HG03342 (cell line): ENCODE results near the gene FXYD6.

Experiments
- ATAC-seq: cut with Tn5 transposase; IDR thresholded peaks from one replicate; pipeline ENCODE4 v1.9.1; 2021; ENCODE audit warnings: mild to moderate bottlenecking, moderate library complexity; ENCODE audit not compliant: unreplicated experiment

The FXYD6 gene

DNA sequence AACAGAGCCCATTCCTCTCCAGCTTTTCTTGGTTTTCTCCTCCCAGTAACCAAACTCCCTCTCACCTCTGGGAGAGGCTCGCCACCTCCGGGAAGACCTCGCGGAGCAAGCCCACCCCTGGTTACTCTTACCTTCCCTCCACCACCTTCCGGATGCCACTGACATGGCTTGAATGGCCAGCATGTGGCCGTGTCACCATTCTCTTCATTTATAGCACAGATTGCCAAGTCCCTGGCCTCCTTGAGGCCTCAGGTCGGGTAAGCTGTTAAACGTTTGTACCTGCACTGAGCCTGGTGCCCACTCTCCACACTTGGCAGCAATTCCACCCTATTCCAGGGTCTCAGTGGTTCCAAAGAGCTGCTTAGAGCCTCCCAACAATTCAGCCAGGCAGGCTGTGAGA lies 43.9 kb downstream of the FXYD6 start:
- ATAC-seq = no peak

DNA sequence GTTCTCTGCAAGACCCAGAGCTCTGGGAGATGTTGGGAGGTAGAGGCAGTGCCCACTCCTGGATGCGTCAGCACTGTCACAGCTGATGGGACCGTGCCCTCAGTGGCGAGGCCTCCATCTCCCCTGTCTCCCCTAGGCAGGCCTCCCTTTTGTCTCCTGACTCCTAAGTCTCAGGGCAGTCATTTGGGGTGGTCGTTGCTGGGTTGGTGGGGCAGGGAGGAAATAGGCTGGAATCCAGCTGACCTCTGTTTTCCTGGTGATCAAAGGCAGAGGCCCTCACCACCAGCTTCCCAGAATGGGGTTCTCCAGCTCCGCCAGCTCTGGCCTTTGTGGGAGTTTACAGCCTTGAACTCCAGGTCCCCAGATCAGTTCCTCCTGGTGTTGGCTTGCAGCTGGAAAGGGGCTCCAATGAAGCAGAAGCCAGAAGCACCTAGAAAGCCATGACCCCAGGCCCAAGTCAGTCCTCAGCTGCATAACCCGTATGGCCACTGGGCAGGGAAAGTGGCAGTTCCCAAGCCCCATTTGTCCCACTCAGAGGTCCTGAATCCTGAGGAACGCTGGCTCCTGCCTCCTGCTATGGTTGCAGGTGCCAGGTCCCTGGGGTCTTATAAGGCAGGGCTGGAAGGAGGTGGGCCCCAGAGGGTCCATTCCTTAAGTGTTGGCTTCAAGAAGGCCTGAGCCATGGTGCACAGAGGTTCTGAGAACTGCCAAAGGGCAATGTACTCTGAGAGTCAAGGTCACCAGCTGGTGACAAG lies 44.6 kb downstream of the FXYD6 start:
- ATAC-seq = no peak

DNA sequence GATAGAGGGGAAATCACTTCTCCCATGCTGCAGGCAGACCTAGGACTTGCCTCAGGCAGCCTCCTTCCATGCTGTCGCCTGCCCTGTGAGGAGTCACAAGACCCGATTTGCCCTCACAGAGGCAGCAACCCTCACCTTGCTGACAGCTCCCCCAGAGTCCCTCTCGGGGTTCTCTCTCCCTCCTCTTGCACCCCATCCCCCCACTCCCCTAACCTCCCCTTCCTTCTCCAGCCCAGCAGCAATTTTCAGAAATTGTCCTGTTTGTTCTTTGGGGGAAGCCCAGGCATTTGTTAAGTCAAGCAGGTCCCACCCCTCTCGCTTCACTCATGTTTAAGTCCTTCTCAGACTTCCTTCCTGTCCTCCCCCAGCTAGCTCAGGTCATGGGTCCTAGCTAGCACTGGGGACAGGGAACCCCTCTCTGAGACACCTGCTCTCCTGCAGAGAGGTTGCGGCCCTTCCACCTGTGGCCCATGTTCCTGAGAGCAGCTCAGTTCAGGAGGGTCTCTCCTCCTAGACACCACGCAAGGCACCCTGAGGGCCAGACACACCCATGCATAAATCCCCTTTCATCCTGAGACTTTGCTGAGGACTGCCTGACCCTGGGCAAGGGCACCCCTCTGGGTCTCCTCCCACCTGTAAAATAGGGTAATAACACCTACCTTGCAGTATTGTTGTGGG lies 45.6 kb downstream of the FXYD6 start:
- no peak for ATAC-seq

DNA sequence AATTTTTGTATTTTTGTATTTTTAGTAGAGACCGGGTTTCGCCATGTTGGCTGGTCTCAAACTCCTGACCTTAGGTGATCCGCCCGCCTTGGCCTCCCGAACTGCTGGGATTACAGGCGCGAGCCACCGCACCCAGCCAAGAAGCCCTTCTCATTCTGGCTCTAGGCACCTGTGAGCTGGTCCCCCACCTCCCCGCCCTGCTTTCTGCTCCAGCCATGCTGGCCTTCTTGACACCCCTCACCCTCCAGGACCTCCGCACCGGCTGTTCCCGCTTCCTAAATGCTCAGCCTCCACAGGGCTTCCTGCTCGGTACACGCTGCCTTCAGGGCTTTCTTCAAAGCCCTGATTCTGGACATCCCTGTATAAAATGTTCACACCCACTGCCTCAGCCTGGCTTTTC lies 46.4 kb downstream of the FXYD6 start:
- ATAC-seq = no peak

DNA sequence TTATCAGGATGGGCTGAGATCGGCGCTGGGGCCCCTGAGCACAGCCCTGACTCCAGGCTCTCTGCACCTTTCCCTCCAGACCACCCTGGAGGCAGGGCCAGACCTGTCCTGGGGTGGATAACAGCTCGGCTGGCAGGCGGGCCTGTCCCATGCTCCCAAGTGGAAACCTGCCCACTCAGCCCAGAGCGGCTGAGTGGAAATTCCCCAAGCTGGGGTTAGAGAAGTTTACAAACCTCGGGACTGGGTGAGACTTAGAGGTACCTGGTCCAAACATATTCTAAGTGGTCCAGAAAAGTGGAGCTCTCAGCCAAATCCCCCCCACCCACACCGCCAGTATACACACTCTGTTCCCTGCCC lies 47.1 kb downstream of the FXYD6 start:
- ATAC-seq = no peak

DNA sequence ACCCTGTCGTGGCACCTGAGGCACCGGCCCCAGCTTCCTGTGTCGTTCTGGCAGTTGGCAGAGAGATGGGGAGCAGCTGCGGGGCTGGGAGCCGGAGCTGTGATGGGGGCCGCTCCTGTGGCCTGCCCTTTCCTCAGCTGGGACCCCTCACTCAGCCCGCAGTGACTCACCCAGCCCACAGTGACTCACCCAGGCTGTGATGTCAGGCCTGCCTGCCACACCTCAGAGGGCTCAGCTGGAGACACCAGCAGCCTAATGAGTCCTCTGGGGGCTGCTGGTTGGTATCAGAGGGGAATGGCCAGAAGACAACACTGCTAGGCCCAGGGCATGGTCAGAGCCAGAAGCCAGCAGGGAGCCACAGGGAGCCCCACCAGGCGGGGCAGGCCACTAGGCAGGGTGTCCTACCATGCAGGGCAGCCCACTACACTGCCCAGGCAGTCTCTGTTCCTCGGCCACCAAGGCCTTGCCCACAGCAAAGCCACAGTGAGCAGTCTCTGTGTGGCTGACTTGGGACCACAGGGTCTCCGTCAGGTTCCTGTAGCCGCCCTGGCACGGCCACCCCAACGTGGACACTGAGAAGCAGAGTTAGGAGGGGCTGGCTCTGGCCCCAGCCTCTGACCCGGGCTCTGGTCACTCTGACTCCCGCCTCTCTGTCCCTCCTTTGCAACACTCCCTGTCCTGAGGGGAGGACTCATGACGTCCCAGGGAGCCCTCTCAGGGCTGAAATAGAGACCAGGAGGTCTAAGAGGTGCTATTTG lies 47.7 kb downstream of the FXYD6 start:
- ATAC-seq = peak; percentile 71

DNA sequence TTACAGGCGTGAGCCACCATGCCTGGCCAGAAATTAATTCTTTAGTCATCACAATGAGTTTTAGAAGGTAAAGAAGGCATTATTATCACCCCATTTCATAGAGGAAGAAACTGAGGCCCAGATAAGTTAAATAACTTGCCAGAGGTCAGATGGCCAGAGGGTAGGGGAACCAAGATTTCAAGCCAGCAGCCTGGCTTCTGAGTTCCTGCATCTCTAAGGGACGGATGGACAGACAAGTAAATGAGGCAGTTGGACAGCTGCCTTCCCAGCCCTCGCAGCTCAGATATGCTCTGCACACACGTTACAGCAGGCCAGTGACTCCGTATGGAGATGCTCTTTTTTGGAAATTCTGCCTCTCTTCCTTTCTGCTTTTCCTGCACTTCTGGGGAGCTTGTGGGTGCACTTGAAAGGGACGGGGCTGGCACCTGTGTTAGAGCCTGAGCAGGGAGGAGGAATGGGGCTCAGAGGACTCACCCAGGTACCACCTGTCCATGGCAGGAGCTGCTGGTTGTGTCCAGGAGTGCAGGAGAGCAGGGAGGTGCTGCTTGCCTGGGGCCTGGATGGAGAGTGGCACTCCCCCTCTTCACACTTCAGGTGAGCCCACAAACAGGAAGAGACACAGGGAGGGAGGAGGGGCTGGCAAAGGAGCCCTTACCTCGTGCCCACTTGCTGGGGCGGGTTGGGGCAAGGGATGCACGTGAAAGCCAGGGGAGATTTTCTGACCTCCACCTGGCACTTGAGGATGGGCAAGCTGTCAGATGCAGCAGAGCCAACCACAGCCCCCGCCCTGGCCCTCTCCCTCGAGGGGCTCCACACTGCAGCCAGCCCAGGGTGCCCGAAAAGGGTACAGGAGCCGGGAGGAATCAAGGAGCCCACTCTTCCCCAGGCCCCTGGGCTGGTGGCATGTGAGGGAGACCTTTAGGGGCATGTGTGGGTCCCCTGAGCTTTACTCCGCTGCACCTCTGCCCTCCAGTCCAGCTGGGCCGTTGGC lies 48.6 kb downstream of the FXYD6 start:
- ATAC-seq = no peak

DNA sequence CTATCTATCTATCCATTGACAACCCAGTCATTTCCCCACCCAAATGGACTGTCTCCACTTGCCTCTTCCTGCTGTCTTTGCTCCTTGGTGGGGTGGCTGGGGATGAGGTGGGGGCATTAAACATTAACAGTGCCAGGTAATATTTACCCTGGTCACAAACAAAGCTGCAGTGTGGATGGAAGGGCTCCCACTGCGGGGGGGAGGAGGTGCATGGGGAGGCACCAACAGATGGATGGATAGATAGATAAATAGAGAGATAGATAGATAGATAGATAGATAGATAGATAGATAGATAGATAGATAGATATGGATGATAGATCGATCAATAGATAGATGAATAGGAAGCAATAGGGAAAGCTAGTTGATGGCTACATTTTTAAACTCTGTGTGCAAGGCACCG lies 49.6 kb downstream of the FXYD6 start:
- no peak for ATAC-seq

DNA sequence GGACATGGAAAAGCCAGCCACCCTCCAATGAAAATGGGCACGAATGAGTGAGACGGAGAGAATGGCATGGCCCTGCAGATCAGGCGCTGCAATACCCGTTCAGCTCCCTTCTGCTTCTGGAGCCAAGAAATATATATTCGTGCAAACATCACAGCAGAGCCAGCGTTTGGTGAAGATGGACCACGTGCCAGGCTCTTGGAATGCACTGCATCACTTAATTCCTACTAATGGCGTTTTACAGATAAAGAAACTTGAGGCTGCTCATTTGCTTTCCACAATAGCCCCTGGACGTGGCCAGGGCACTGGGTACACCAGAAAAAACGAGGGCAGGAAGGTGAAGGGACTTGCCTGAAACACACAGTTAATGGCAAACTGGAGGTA lies 50.3 kb downstream of the FXYD6 start:
- ATAC-seq = no peak

DNA sequence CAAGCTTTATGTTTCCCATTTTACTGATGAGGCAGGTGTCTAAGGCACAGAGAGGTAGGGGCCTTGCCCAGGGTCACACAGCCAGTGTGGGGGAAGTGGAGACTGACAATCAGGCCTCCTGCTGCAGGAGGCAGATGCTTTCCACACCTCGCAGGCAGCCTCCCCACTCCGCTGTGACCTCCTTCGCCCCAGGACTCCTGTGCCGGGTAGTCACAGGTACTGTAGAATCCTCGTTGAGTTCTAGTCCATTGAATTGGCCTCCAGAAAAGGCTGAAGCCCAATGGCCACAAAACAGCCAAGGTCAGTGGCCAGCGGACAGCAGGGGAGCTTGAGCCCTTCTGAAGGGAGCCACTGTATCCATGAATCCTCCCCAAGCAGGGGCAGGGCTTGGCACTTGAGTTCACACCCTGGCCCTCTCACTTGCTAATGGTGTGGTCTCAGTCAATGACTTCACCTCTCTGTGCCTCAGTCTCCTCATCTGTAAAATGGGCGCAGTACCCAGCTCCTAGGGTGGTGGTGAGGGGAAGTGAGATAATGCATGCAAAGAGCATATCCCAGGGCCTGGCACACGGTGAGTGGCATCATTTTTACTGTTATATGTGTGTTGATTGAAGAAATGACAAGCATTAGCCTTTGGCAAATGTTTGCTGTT lies 50.8 kb downstream of the FXYD6 start:
- no peak for ATAC-seq

DNA sequence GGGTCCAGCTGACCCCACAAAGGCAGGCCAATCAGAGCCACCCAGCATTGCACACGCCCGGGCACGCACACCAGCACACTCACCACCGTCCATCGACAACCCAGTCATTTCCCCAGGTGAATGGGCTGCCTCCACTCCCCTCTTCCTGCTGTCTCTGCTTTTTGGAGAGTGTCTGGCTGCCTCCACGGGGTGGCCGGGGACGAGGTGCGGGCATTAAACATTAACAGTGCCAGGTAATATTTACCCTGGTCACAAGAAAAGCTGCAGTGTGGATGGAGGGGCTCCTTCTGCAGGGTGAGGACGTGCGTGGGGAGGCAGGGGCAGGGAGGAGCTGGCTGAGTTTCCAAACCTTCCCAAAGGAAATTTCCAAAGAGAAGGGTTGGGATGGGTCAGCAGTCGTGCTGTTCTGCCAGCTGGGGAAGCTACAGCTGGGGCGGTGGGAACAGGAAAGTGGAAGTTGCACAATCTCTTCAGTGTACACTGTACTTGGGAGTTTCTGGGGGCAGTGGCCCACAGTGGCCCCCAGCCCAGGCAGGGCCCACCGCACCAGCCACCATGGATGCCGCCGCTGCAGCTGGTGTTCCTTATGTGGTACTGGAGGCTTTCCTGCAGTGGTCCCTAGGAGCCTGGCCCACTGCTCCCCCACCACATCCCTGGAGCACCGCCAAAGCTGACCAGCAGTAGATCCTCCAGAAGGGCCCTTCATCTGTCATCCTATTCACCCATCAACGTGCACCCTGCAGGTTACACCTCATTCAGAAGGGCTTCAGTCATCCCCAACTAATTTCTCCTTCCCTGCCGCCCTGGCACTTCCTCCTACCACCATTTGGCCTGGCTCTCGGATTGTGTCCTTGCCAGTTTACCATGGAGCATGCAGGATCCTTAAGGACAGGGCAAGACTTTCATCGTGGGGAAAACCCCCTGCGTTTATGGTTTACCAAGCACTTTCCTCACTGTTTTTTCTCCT lies 51.6 kb downstream of the FXYD6 start, which contains the start of gene FXYD2:
FXYD2 (minus strand) TSS at position 174 of the 967 bp plus-strand sequence; CDS start at position 108, 66 bp downstream.
- ATAC-seq = no peak

DNA sequence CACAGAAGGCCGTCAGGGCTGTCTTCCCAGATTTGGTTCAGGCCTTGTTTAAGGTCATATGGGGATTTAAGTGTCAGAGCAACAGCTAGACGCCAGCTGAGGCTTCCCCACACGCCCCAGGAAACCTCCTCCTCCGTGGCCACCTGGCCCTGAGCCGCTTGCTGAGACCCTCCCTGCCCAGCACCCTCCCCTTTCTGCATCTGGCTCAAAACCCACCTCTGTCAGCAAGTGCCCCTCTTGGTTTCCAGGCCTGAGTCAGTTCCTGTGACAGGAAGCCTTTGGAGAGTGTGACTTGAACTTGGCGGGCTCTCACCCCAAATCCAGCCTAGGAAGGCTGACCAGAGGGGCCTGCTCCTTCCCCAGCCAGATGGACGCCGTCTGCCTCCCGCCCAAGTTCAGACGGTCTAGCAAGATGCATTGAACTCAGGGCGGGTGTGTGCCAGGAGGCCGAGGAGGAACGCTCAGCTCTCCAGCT lies 52.5 kb downstream of the FXYD6 start:
- no peak for ATAC-seq

DNA sequence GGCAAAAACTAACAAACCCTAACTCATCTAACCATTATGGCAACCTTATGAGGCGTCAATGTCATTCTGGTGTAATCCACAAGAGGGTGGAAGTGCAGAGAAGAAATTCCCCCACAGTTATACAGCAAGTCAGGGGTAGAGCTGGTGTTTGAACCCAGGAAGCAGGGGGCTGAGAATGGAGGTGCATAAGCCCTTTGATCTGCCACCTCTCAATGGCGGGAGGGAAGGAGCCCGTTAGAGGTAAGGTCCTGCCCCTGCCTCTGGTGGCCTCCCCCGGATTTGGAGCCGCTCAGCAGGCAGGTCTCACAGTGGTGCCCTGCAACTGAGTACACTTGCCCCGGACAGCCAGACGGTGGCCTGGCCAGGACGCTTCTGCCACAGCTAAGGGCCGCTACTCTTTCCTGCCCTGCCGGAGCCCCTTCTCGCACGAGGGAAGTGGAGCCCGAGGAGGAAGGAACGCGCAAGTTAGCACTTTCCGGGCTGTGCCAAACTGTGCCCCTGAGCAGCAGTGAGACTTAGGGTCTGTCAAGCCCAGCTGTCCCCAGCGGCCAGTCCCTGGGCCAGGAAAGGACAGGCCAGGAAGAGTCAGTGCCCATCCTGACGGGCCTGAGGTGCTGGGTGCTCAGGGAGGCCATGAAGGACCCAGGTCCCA lies 53.0 kb downstream of the FXYD6 start:
- no peak for ATAC-seq

DNA sequence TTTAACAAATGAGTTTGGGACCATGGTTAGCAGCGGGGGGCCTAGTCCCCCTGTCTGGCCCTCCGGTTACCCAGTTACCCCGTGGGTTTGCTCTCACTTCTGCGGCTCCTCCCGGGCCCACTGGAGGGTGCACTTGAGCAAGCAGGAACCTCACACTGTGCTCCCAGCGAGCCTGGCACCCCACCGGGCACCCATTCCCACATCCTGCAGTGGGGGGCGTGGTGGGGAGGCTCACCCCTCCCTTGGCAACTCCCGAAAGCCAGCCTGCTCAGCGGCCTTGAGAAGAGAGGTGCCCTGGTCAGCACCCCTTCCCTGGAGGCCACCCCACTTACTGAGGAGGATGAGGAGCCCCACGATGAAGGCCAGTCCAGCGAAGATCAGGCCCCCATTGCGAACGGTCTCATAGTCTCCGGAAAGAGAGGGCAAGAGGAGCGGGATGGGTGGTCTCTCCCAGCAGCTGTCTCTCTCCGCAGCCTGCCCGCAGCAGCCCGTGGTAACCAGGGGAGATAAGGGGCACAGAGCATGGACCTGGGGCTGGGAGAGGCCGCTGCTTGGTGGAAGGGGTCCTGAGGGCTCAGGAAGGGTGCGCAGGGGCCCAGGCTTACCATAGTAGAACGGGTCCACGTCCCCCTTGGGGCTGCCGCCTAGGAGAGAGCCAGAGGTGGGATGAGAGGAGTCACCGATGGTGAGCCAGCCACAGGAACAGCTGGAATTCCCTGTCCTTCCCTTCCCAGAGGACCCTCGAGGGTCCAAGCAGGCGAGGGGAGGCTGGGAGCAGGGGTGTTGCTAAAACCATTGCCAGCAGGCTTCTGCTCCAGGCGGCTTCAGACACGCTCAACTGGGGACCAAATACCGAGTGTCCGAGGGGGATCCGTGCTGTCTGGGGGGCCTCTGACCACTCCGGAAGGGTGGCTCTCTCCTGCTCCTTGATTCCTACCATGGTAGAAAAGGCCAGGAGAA lies 54.1 kb downstream of the FXYD6 start:
- no peak for ATAC-seq

DNA sequence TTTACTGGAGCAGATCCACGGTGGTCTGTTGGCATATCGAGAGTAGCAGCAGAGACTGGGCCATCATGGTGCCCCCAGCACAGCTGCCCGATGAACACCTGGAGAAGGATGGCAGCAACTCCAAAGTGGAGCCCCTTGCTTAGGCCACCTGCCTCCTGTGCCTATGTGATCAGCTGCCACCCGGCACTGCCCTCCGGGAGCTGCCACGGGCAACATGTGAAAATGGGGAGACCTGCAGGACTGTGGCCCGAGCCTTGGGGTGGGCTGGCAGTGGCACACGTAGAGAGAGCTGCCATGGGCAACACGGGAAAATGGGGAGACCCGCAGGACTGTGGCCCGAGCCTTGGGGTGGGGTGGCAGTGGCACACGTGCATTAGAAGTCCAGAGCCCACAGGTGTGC lies 55.0 kb downstream of the FXYD6 start:
- ATAC-seq = no peak

DNA sequence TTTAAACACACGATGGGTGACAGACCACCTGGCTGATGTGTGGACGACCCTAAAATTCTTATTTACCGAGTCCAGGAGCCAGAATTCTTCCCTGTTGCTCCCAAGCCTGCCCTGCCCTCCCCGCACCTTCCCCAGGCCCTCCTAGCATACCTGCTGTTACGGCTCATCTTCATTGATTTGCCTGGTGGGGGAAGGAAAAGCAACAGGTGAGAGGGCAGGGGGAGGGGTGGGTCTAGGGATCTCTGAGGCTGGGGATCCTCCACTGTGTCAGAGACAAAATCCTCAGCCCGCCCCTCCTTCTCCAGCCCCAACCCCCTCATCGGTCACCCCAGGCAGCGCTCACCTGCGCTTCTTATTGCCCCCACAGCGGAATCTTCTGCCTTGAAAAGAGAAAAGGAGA lies 55.9 kb downstream of the FXYD6 start:
- ATAC-seq = no peak

DNA sequence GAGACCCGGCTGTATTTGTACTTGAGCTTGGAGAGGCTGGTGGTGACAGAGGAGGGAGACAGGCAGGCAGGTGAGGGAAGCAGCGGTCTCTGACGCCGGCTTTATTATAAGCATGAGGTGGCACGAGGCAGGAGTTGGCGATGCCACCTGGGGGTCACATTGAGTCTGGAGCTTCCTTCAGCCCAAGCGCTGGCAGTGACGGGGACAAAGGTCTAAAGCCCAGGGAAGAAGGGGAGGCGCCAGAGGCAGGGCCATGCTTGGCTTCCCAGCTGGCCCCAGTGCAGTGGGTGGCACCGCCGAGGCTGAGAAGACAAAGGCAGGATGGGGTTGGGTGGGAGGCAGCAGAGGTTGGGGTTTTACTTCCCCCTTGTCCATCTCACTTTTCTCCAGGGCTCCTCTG lies 56.4 kb downstream of the FXYD6 start:
- no peak for ATAC-seq
